HEK293 (cell line): ENCODE data around the gene DEAF1.

Experiments
- CTCF ChIA-PET: fragments of 350-600 bp; formaldehyde crosslinking; extraction: SDS; loops from one replicate; lab custom pipeline; 2021; ENCODE audit warnings: antibody characterized with exemption; lab: Yijun Ruan, JAX
- POLR2A ChIA-PET: fragments of 300-600 bp; formaldehyde crosslinking; extraction: SDS; loops from one replicate; lab custom pipeline; 2020; ENCODE audit warnings: antibody characterized with exemption, inconsistent platforms; lab: Yijun Ruan, JAX
- H3K27ac ChIP-seq: fragments of 200-500 bp; sonication (Bioruptor generic); 2 replicates; pipeline ENCODE4 v1.5.1; 2014; ENCODE audit warnings: low read depth, low read length, control low read depth, inconsistent platforms; ENCODE audit errors: extremely low read depth
- H3K36me3 ChIP-seq, 2 experiments: fragments of 200-500 bp in 1 of 2; sonication (Bioruptor generic) in 1 of 2; 1 replicate in 1 of 2; 2 replicates in 1 of 2; pipeline ENCODE4 v1.5.1; 2014 to 2017; ENCODE audit warnings: inconsistent platforms in 2 of 2, low read length in 2 of 2; ENCODE audit not compliant: control insufficient read depth in 2 of 2, insufficient read depth in 1 of 2
- H3K4me1 ChIP-seq: fragments of 200-500 bp; sonication (Bioruptor generic); 2 replicates; pipeline ENCODE4 v1.5.1; 2014; ENCODE audit warnings: mild to moderate bottlenecking, low read length, inconsistent platforms; ENCODE audit not compliant: control insufficient read depth, insufficient read depth
- H3K4me3 ChIP-seq: 2 replicates; pipeline ENCODE4 v1.5.1; 2011; ENCODE audit warnings: low read depth, mild to moderate bottlenecking, control low read depth, low read length, moderate library complexity
- H3K9me3 ChIP-seq: fragments of 200-500 bp; sonication (Bioruptor generic); 2 replicates; pipeline ENCODE4 v1.5.1; 2014; ENCODE audit warnings: low read depth, low read length, inconsistent platforms; ENCODE audit not compliant: control insufficient read depth, insufficient read depth
- EGR2 ChIP-seq: fragments of 450-650 bp; formaldehyde crosslinking; IDR thresholded peaks from 2 replicates; pipeline ENCODE4 v1.5.1; 2016; ENCODE audit warnings: low read depth, missing biosample characterization, missing genetic modification characterization
- GLIS2 ChIP-seq: fragments of 450-650 bp; formaldehyde crosslinking; IDR thresholded peaks from 2 replicates; pipeline ENCODE4 v1.5.1; 2016; ENCODE audit warnings: missing biosample characterization, missing genetic modification characterization
- ZFHX2 ChIP-seq: fragments of 450-650 bp; formaldehyde crosslinking; conservative IDR thresholded peaks from 2 replicates; pipeline ENCODE4 v1.5.1; 2016; ENCODE audit warnings: missing biosample characterization, missing genetic modification characterization
- ZIC2 ChIP-seq: fragments of 450-650 bp; formaldehyde crosslinking; IDR thresholded peaks from 2 replicates; pipeline ENCODE4 v1.5.1; 2016; ENCODE audit warnings: missing biosample characterization, missing genetic modification characterization
- ZNF16 ChIP-seq: fragments of 450-650 bp; formaldehyde crosslinking; IDR thresholded peaks from 2 replicates; pipeline ENCODE4 v1.5.1; 2016; ENCODE audit warnings: low read depth, missing biosample characterization, missing genetic modification characterization
- ZNF248 ChIP-seq: fragments of 450-650 bp; formaldehyde crosslinking; IDR thresholded peaks from 2 replicates; pipeline ENCODE4 v1.5.1; 2017; ENCODE audit warnings: missing biosample characterization, missing genetic modification characterization
- ZNF366 ChIP-seq: fragments of 450-650 bp; formaldehyde crosslinking; conservative IDR thresholded peaks from 2 replicates; pipeline ENCODE4 v1.5.1; 2016; ENCODE audit warnings: missing biosample characterization, missing genetic modification characterization
- ZNF677 ChIP-seq: fragments of 450-650 bp; IDR thresholded peaks from 2 replicates; pipeline ENCODE4 v1.5.0; 2018; ENCODE audit warnings: missing biosample characterization, mild to moderate bottlenecking, missing genetic modification characterization, moderate library complexity
- ZNF701 ChIP-seq: fragments of 450-650 bp; formaldehyde crosslinking; IDR thresholded peaks from 2 replicates; pipeline ENCODE4 v1.5.1; 2016; ENCODE audit warnings: missing biosample characterization, missing genetic modification characterization
- ZNF777 ChIP-seq: fragments of 450-650 bp; formaldehyde crosslinking; IDR thresholded peaks from 2 replicates; pipeline ENCODE4 v1.5.1; 2017; ENCODE audit warnings: missing biosample characterization, missing genetic modification characterization, borderline replicate concordance
- ZSCAN16 ChIP-seq: fragments of 450-650 bp; formaldehyde crosslinking; IDR thresholded peaks from 2 replicates; pipeline ENCODE4 v1.5.1; 2016; ENCODE audit warnings: missing biosample characterization, missing genetic modification characterization
- ZSCAN18 ChIP-seq: fragments of 450-650 bp; formaldehyde crosslinking; IDR thresholded peaks from 2 replicates; pipeline ENCODE4 v1.5.1; 2016; ENCODE audit warnings: missing biosample characterization, missing genetic modification characterization
- ZXDB ChIP-seq: fragments of 450-650 bp; formaldehyde crosslinking; IDR thresholded peaks from 2 replicates; pipeline ENCODE4 v1.5.1; 2016; ENCODE audit warnings: missing biosample characterization, missing genetic modification characterization
- TF ChIP-seq, protein P1 (sequence below): fragments of 450-650 bp; formaldehyde crosslinking; IDR thresholded peaks from 2 replicates; pipeline ENCODE4 v1.5.1; 2016; ENCODE audit warnings: missing biosample characterization, missing genetic modification characterization

Gene DEAF1

GRCh38 chr11:620935-621814 is 73.8 kb downstream of the DEAF1 start:
- TF ChIP-seq ZSCAN18 (tag by site-specific recombination) (no peak), EGR2 (peak; percentile 45), GLIS2 (tag by site-specific recombination) (no peak), ZNF248 (tag by site-specific recombination) (no peak), ZFHX2 (peak; percentile 52), ZNF701 (tag by site-specific recombination) (no peak), ZIC2 (tag by site-specific recombination) (no peak), ZNF366 (tag by site-specific recombination) (no peak)
- TF ChIP-seq, all 188 proteins: peak for 2
- Histone ChIP-seq H3K4me3 (no peak overlapping the region), H3K36me3 (peaks cover 0 to 13% of the 10 kb centered on the region in 2 experiments; a peak in 1 of 3 replicates), H3K9me3 (no peaks in the 10 kb centered on the region), H3K27ac (no peak overlapping the region), H3K4me1 (no peaks in the 10 kb centered on the region)
- ChIA-PET POLR2A (no interaction called here), CTCF (no interaction called here)

GRCh38 chr11:620201-620600 is 74.8 kb downstream of the DEAF1 start:
- TF ChIP-seq ZSCAN16 (tag by site-specific recombination) = no peak
- no peak for TF ChIP-seq ZNF777
- TF ChIP-seq, protein P1, sequence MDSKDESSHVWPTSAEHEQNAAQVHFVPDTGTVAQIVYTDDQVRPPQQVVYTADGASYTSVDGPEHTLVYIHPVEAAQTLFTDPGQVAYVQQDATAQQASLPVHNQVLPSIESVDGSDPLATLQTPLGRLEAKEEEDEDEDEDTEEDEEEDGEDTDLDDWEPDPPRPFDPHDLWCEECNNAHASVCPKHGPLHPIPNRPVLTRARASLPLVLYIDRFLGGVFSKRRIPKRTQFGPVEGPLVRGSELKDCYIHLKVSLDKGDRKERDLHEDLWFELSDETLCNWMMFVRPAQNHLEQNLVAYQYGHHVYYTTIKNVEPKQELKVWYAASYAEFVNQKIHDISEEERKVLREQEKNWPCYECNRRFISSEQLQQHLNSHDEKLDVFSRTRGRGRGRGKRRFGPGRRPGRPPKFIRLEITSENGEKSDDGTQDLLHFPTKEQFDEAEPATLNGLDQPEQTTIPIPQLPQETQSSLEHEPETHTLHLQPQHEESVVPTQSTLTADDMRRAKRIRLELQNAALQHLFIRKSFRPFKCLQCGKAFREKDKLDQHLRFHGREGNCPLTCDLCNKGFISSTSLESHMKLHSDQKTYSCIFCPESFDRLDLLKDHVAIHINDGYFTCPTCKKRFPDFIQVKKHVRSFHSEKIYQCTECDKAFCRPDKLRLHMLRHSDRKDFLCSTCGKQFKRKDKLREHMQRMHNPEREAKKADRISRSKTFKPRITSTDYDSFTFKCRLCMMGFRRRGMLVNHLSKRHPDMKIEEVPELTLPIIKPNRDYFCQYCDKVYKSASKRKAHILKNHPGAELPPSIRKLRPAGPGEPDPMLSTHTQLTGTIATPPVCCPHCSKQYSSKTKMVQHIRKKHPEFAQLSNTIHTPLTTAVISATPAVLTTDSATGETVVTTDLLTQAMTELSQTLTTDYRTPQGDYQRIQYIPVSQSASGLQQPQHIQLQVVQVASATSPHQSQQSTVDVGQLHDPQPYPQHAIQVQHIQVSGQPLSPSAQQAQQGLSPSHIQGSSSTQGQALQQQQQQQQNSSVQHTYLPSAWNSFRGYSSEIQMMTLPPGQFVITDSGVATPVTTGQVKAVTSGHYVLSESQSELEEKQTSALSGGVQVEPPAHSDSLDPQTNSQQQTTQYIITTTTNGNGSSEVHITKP (tag by site-specific recombination) = peak; percentile 76
- H3K27ac ChIP-seq = no peak overlapping the region
- ChIA-PET POLR2A (no interaction called here), CTCF (no interaction called here)
- H3K4me1 ChIP-seq = no peaks in the 10 kb centered on the region
- peaks cover 0 to 13% of the 10 kb centered on the region in 2 experiments; a peak in 1 of 3 replicates for H3K36me3 ChIP-seq
- no peaks in the 10 kb centered on the region for H3K9me3 ChIP-seq
- H3K4me3 ChIP-seq = no peak overlapping the region

GRCh38 chr11:619628-620050 is 75.4 kb downstream of the DEAF1 start:
- Histone ChIP-seq H3K36me3 (peaks cover 0 to 14% of the 10 kb centered on the region in 2 experiments; a peak in 1 of 3 replicates), H3K4me3 (no peak overlapping the region), H3K4me1 (no peaks in the 10 kb centered on the region), H3K9me3 (no peaks in the 10 kb centered on the region), H3K27ac (no peak overlapping the region)
- CTCF ChIA-PET = no interaction called here
- POLR2A ChIA-PET = no interaction called here
- TF ChIP-seq ZXDB (tag by site-specific recombination) (no peak), ZNF16 (tag by site-specific recombination) (no peak), ZNF677 (tag by site-specific recombination) (no peak)
